ENCODE data around the gene PTPN9. TPM values are rescaled to one million over a fixed set of nuclear protein-coding genes. Genes with fewer than 3 reads are reported as not detected.
"Not testable (repeated sequence)": the region's sequence is repeated elsewhere in the genome, so short reads cannot be mapped to it uniquely, and the experiment has no call there.

PTPN9 gene
- total RNA-seq, 1 donor, result 7.2 TPM

GRCh38 chr15:75455424-75455981 lies 123.6 kb downstream of the PTPN9 start:
- Histone ChIP-seq H3K4me3 (ENCODE audit: low read length) (peak overlapping the region; percentile 60), H3K4me1 (ENCODE audit: insufficient read depth, low read length) (peaks cover 28% of the 10 kb centered on the region), H3K27me3 (ENCODE audit: insufficient read depth, low read length) (no peaks in the 10 kb centered on the region)

DNA sequence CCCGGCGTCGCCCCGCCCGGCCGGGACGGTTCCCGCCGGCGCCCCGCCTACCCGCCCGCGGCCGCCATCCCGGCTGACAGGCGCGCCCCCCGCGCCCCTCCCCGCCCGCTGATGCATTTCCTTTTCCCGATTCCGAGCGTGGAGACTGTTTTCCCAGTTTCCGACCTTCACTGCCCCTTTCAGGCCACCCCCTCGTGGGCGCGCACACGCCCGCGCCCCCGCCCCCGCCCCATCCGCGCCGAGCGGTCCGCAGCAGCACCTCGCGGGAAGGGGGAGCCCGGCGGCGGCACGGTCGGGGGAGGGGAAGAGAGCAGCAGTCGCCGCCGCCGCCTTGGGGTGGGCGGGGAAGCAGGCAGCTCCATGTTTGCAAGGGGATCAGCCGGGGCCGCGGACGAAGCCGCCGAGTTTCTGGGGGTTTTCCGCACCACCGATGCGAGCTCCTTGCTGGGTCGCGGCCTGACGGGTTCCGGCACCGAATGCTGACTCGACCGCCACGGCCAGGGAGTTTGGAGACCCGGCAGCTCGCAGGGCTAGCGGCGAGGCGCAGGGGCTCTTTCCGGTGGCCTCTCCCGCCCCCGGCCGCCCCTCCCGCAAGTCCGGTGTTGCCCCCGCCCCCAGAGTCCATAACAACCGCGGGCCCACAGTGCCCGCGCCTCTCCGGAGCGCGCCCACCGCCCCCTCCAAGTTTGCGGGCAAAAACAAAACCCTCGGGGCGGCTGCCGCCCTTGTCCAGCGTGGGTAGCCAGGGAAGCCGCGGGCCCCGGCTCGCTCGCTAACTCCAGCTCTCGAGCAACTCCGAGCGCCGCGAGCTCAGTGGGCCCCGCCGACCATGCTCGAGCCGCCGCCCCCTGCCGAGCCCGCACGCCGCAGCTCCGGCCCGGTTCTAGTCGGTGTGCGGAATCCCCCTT lies 124.4 kb downstream of the PTPN9 start:
- Histone ChIP-seq H3K9me3 (ENCODE audit: low read depth, low read length) (no peaks in the 10 kb centered on the region), H3K4me3 (ENCODE audit: low read length) (peak overlapping the region; percentile 60), H3K27me3 (ENCODE audit: insufficient read depth, low read length) (no peaks in the 10 kb centered on the region), H3K4me1 (ENCODE audit: insufficient read depth, low read length) (peaks cover 36% of the 10 kb centered on the region)

More at GRCh38 chr15:75455424-75455981, 123.6 kb downstream of the PTPN9 start:
- no peaks in the 10 kb centered on the region for H3K9me3 ChIP-seq (ENCODE audit: low read depth, low read length)

- Histone ChIP-seq H3K9me3 (ENCODE audit: low read depth, low read length) (no peaks in the 10 kb centered on the region), H3K4me1 (ENCODE audit: insufficient read depth, low read length) (peaks cover 45% of the 10 kb centered on the region), H3K4me3 (ENCODE audit: low read length) (peak overlapping the region; percentile 60), H3K27me3 (ENCODE audit: insufficient read depth, low read length) (no peaks in the 10 kb centered on the region)
These were observed 125.2 kb downstream of the PTPN9 start for GRCh38 chr15:75453703-75454470.

GRCh38 chr15:75452865-75453702 lies 126.0 kb downstream of the PTPN9 start:
- Histone ChIP-seq H3K4me1 (ENCODE audit: insufficient read depth, low read length) (peaks cover 51% of the 10 kb centered on the region), H3K9me3 (ENCODE audit: low read depth, low read length) (no peaks in the 10 kb centered on the region), H3K4me3 (ENCODE audit: low read length) (peak overlapping the region; percentile 60), H3K27me3 (ENCODE audit: insufficient read depth, low read length) (no peaks in the 10 kb centered on the region)

- Histone ChIP-seq H3K4me1 (ENCODE audit: insufficient read depth, low read length) (peaks cover 58% of the 10 kb centered on the region), H3K27me3 (ENCODE audit: insufficient read depth, low read length) (no peaks in the 10 kb centered on the region), H3K4me3 (ENCODE audit: low read length) (peak overlapping the region; percentile 60), H3K9me3 (ENCODE audit: low read depth, low read length) (no peaks in the 10 kb centered on the region)
These were observed 126.7 kb downstream of the PTPN9 start for GRCh38 chr15:75452364-75452864.

- H3K4me1 ChIP-seq (ENCODE audit: insufficient read depth, low read length), result peaks cover 63% of the 10 kb centered on the region
- H3K9me3 ChIP-seq (ENCODE audit: low read depth, low read length), result no peaks in the 10 kb centered on the region
- peak within 1 kb of the TSS; percentile 67 for H3K4me3 ChIP-seq (ENCODE audit: low read length)
- no peaks in the 10 kb centered on the region for H3K27me3 ChIP-seq (ENCODE audit: insufficient read depth, low read length)
These were observed 127.3 kb downstream of the PTPN9 start, which contains the start of gene SIN3A for GRCh38 chr15:75451674-75452363. SIN3A (minus strand) TSS chr15:75451690; CDS start chr15:75430375, 21,315 bp downstream.

GRCh38 chr15:75451202-75451673 lies 127.9 kb downstream of the PTPN9 start:
- Histone ChIP-seq H3K4me1 (ENCODE audit: insufficient read depth, low read length) (peaks cover 63% of the 10 kb centered on the region), H3K9me3 (ENCODE audit: low read depth, low read length) (no peaks in the 10 kb centered on the region), H3K27me3 (ENCODE audit: insufficient read depth, low read length) (no peaks in the 10 kb centered on the region), H3K4me3 (ENCODE audit: low read length) (peak overlapping the region; percentile 67)

DNA sequence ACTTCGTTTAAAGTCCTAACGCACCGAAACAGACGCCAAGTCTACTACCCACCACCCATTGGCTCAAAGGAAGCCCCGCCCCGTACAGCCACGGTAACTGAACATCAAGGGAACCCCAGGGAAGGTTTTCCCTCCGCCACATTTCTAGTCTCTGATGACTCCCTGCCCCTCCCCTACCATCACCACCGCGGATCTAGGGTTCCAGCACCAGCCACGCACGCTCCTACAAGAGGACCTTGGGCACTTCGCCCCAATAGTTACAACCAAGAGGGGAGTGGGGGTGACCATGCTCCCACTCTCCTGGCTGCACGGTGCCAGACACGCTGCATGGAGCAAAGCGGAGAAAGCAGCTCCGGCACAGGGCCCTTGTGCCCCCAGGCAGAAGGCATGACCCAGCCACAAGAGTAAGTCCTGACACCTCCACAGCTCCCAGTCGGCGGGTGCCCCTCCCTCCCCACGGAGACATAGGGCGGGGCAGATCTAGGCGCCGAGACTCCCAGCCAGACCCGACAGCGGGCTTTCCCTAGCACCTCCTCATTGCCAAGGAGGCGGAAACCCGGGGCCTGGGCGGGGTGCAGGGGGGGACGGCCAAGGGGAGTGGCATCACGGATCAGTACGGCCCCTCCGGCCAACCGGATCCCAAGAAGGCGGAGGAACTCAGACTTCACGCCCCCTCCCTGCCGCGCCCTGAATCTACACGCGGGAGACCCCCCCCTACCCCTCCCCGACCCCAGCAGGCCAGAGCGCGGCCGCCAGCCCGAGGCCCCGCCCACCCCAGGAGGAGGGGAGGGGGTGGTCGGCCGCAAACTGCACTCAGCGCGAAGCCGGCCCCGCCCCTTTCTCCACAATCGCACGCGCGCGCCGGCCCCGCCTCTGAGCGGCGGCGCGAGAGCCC lies 128.6 kb downstream of the PTPN9 start:
- Histone ChIP-seq H3K4me1 (ENCODE audit: insufficient read depth, low read length) (peaks cover 66% of the 10 kb centered on the region), H3K9me3 (ENCODE audit: low read depth, low read length) (no peaks in the 10 kb centered on the region)

DNA sequence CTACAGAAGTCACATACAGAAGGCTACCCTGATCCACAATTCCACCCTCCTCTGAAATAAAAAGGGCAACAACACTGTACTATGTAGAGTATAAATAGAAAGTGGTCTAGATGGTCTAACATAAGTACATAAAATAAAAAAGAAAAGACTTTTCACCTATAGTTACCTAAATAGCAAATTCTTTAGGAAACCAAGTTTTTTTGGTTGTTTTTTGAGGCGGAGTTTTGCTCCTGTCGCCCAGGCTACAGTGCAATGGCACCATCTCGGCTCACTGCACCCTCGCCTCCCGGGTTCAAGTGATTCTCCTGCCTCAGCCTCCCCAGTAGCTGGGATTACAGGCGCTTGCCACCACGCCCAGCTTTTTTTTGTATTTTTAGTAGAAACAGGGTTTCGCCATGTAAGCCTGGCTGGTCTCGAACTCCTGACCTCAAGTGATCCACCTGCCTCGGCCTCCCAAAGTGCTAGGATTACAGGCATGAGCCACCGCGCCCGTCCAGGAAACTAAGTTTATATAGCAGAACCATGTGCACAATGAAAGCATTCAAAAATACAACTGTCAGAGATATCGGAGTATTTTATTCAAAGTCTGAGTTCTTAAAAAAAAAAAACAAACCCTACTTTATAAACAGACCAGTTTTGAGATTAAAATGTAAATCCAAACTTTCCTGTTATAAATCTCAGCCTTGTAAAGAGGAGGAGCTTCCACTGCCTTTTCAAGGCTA lies 129.4 kb downstream of the PTPN9 start:
- H3K9me3 ChIP-seq (ENCODE audit: low read depth, low read length), result no peaks in the 10 kb centered on the region
- peaks cover 74% of the 10 kb centered on the region for H3K4me1 ChIP-seq (ENCODE audit: insufficient read depth, low read length)
- no peaks in the 10 kb centered on the region for H3K27me3 ChIP-seq (ENCODE audit: insufficient read depth, low read length)
- peak overlapping the region; percentile 67 for H3K4me3 ChIP-seq (ENCODE audit: low read length)

More for the DNA sequence above, 128.6 kb downstream of the PTPN9 start:
- H3K4me3 ChIP-seq (ENCODE audit: low read length), result peak overlapping the region; percentile 67
- no peaks in the 10 kb centered on the region for H3K27me3 ChIP-seq (ENCODE audit: insufficient read depth, low read length)

DNA sequence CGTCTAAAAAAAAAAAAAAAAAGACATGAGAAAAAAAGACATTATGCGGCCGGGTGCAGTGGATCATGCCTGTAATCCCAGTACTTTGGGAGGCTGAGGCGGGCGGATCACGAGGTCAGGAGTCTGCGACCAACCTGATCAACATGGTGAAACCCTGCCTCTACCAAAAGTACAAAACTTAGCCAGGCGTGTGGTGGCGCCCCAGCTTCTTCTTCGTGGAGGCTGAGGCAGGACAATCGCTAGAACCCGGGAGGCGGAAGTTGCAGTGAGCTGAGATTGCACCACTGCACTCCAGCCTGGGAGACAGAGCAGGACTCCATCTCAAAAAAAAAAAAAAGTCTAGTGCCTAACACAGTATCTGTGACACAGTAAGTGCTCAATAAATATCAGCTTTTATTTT lies 130.9 kb downstream of the PTPN9 start:
- H3K4me1 ChIP-seq (ENCODE audit: insufficient read depth, low read length), result peaks cover 80% of the 10 kb centered on the region
- not testable (repeated sequence) for H3K4me3 ChIP-seq (ENCODE audit: low read length); H3K27me3 ChIP-seq (ENCODE audit: insufficient read depth, low read length); H3K9me3 ChIP-seq (ENCODE audit: low read depth, low read length)

GRCh38 chr15:75446151-75446550 lies 133.0 kb downstream of the PTPN9 start:
- H3K4me3 ChIP-seq (ENCODE audit: low read length), result no peak overlapping the region
- peaks cover 69% of the 10 kb centered on the region for H3K4me1 ChIP-seq (ENCODE audit: insufficient read depth, low read length)
- no peaks in the 10 kb centered on the region for H3K9me3 ChIP-seq (ENCODE audit: low read depth, low read length)
- H3K27me3 ChIP-seq (ENCODE audit: insufficient read depth, low read length), result no peaks in the 10 kb centered on the region

DNA sequence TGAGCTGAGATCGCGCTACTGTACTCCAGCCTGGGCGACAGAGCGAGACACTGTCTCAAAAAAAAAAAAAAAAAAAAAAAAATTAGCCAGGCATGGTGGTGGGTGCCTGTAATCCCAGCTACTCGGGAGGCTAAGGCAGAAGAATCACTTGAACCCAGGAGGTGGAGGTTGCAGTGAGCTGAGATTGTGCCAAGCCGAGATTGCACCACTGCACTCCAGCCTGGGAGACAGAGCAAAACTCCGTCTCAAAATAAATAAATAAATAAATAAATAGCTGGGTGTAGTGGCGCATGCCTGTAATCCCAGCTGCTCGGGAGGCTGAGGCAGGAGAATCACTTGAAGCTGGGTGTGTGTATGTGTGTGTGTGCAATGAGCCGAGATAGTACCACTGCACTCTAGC lies 133.8 kb downstream of the PTPN9 start:
- H3K4me1 ChIP-seq (ENCODE audit: insufficient read depth, low read length), result peaks cover 66% of the 10 kb centered on the region
- not testable (repeated sequence) for H3K27me3 ChIP-seq (ENCODE audit: insufficient read depth, low read length); H3K4me3 ChIP-seq (ENCODE audit: low read length); H3K9me3 ChIP-seq (ENCODE audit: low read depth, low read length)

Data from mononuclear cell (primary cell).